Measurements from ENCODE around the gene NUDT21. TPM values are rescaled to one million over a fixed set of nuclear protein-coding genes. Genes with fewer than 3 reads are reported as not detected.

The NUDT21 gene
- total RNA-seq, 1 experiment from 2014 or later = 305 TPM

GRCh38 chr16:56450275-56450985, 702 bp downstream of the NUDT21 start:
- Mint-ChIP-seq H3K4me3 (ENCODE audit: unreplicated experiment) (peak overlapping the region; percentile 81), H3K4me1 (ENCODE audit: low read depth, unreplicated experiment) (peaks cover 29% of the 10 kb centered on the region), H3K27me3 (ENCODE audit: insufficient read depth, unreplicated experiment) (no peaks in the 10 kb centered on the region), H3K9me3 (ENCODE audit: unreplicated experiment) (no peaks in the 10 kb centered on the region), H3K36me3 (ENCODE audit: insufficient read depth, unreplicated experiment) (peaks cover 50% of the 10 kb centered on the region), H3K27ac (ENCODE audit: unreplicated experiment) (peak overlapping the region; percentile 90)
- Histone ChIP-seq H3K27me3 (replicated peaks; ENCODE audit: control insufficient read depth, insufficient read depth, low read length) (no peaks in the 10 kb centered on the region), H3K4me1 (peaks cover 32% of the 10 kb centered on the region), H3K4me3 (ENCODE audit: low read depth, low read length) (peak overlapping the region; percentile 62), H3K36me3 (ENCODE audit: control insufficient read depth, insufficient read depth, low read length) (no peaks in the 10 kb centered on the region), H3K9me3 (no peaks in the 10 kb centered on the region)
- DNase-seq = peak in 1 of 2 experiments; percentile 14
- POLR2A ChIA-PET = interaction anchor here (0.5 to 1.0 kb wide), 11 partner anchors 10 to 1047 kb away, joined by 3 to 6 read pairs (median 4); partner anchors contain the start of gene MT2A
- intact Hi-C loops (cut with micrococcal nuclease; ENCODE audit: unreplicated experiment) = no loop called here
- TF ChIP-seq CTCF (IDR thresholded peaks at IDR 0.05; ENCODE audit: insufficient read depth in 1 of 2, low read depth in 1 of 2, low read length in 1 of 2, severe bottlenecking in 1 of 2, unreplicated experiment in 1 of 2) = no peak
- CTCF ChIA-PET = interaction anchor here (0.5 to 1.0 kb wide), 5 partner anchors 94 to 401 kb away, joined by 4 to 7 read pairs (median 6); no protein-coding TSS in a partner anchor
- BruUV-seq (replicated peaks) = no TSS peak

- Histone ChIP-seq H3K36me3 (ENCODE audit: control insufficient read depth, insufficient read depth, low read length) (0 out of 2 replicates have a peak, but pooled peaks cover 1% of the 10 kb centered on the region), H3K4me3 (ENCODE audit: low read depth, low read length) (no peak overlapping the region), H3K4me1 (peaks cover 32% of the 10 kb centered on the region), H3K9me3 (no peaks in the 10 kb centered on the region), H3K27me3 (replicated peaks; ENCODE audit: control insufficient read depth, insufficient read depth, low read length) (no peaks in the 10 kb centered on the region)
- no peak for TF ChIP-seq CTCF (IDR thresholded peaks at IDR 0.05; ENCODE audit: insufficient read depth in 1 of 2, low read depth in 1 of 2, low read length in 1 of 2, severe bottlenecking in 1 of 2, unreplicated experiment in 1 of 2)
- Mint-ChIP-seq H3K27ac (ENCODE audit: unreplicated experiment) (peak overlapping the region; percentile 60), H3K36me3 (ENCODE audit: insufficient read depth, unreplicated experiment) (peaks cover 53% of the 10 kb centered on the region), H3K27me3 (ENCODE audit: insufficient read depth, unreplicated experiment) (no peaks in the 10 kb centered on the region), H3K9me3 (ENCODE audit: unreplicated experiment) (no peaks in the 10 kb centered on the region), H3K4me1 (ENCODE audit: low read depth, unreplicated experiment) (peaks cover 29% of the 10 kb centered on the region), H3K4me3 (ENCODE audit: unreplicated experiment) (peak overlapping the region; percentile 41)
- BruUV-seq (replicated peaks) = no TSS peak
- no peak for DNase-seq
- ChIA-PET CTCF (no interaction called here), POLR2A (interaction anchor here (0.5 kb wide), 1 partner anchor 100 kb away, joined by 7 read pairs; no protein-coding TSS in a partner anchor)
- intact Hi-C loops (cut with micrococcal nuclease; ENCODE audit: unreplicated experiment) = no loop called here
Measured at GRCh38 chr16:56448005-56448404, 3.1 kb downstream of the NUDT21 start.

- intact Hi-C loops (cut with micrococcal nuclease; ENCODE audit: unreplicated experiment) = no loop called here
- TF ChIP-seq CTCF (IDR thresholded peaks at IDR 0.05; ENCODE audit: insufficient read depth in 1 of 2, low read depth in 1 of 2, low read length in 1 of 2, severe bottlenecking in 1 of 2, unreplicated experiment in 1 of 2) = no peak
- Mint-ChIP-seq H3K27me3 (ENCODE audit: insufficient read depth, unreplicated experiment) (no peaks in the 10 kb centered on the region), H3K36me3 (ENCODE audit: insufficient read depth, unreplicated experiment) (peaks cover 60% of the 10 kb centered on the region), H3K4me1 (ENCODE audit: low read depth, unreplicated experiment) (peaks cover 29% of the 10 kb centered on the region), H3K9me3 (ENCODE audit: unreplicated experiment) (no peaks in the 10 kb centered on the region), H3K4me3 (ENCODE audit: unreplicated experiment) (peak overlapping the region; percentile 41), H3K27ac (ENCODE audit: unreplicated experiment) (no peak overlapping the region)
- Histone ChIP-seq H3K4me1 (peaks cover 32% of the 10 kb centered on the region), H3K27me3 (replicated peaks; ENCODE audit: control insufficient read depth, insufficient read depth, low read length) (no peaks in the 10 kb centered on the region), H3K36me3 (ENCODE audit: control insufficient read depth, insufficient read depth, low read length) (0 out of 2 replicates have a peak, but pooled peaks cover 1% of the 10 kb centered on the region), H3K9me3 (no peaks in the 10 kb centered on the region), H3K4me3 (ENCODE audit: low read depth, low read length) (no peak overlapping the region)
- DNase-seq = no peak
- POLR2A ChIA-PET = interaction anchor here (0.5 kb wide), 1 partner anchor 10 kb away, joined by 3 read pairs; no protein-coding TSS in a partner anchor
- BruUV-seq (replicated peaks) = no TSS peak
- CTCF ChIA-PET = no interaction called here
Measured at GRCh38 chr16:56447286-56447685, 3.8 kb downstream of the NUDT21 start.
